HEK293 (cell line): ENCODE data around the gene LZTR1.

ENCODE experiments used
- ATF2 ChIP-seq: fragments of 450-650 bp; formaldehyde crosslinking; IDR thresholded peaks from 2 replicates; pipeline ENCODE4 v1.5.1; 2016; ENCODE audit warnings: missing biosample characterization, missing genetic modification characterization, low read depth
- CTCF ChIP-seq: fragments of 450-650 bp; formaldehyde crosslinking; IDR thresholded peaks from 2 replicates; pipeline ENCODE4 v1.5.1; 2016; ENCODE audit warnings: missing biosample characterization, missing genetic modification characterization
- PATZ1 ChIP-seq: fragments of 450-650 bp; formaldehyde crosslinking; IDR thresholded peaks from 2 replicates; pipeline ENCODE4 v1.5.1; 2016; ENCODE audit warnings: missing biosample characterization, missing genetic modification characterization
- PBX3 ChIP-seq: sonication (generic); formaldehyde crosslinking; IDR thresholded peaks from 2 replicates; pipeline ENCODE4 v1.8.1; 2022; ENCODE audit warnings: mild to moderate bottlenecking, moderate library complexity, missing genetic modification reagents
- ZBTB26 ChIP-seq: fragments of 450-650 bp; formaldehyde crosslinking; optimal IDR thresholded peaks from 2 replicates; pipeline ENCODE3; 2016; ENCODE audit warnings: missing biosample characterization, mild to moderate bottlenecking, missing genetic modification characterization
- ZFP41 ChIP-seq: fragments of 450-650 bp; formaldehyde crosslinking; IDR thresholded peaks from 2 replicates; pipeline ENCODE4 v1.5.1; 2016; ENCODE audit warnings: missing biosample characterization, missing genetic modification characterization, borderline replicate concordance
- ZNF133 ChIP-seq: fragments of 450-650 bp; formaldehyde crosslinking; IDR thresholded peaks from 2 replicates; pipeline ENCODE4 v1.5.1; 2016; ENCODE audit warnings: missing biosample characterization, missing genetic modification characterization
- ZNF26 ChIP-seq: fragments of 450-650 bp; formaldehyde crosslinking; IDR thresholded peaks from 2 replicates; pipeline ENCODE4 v1.5.1; 2016; ENCODE audit warnings: missing biosample characterization, missing genetic modification characterization
- ZNF274 ChIP-seq, 2 experiments: fragments of 200-500 bp in 1 of 2; fragments of 450-650 bp in 1 of 2; sonication (Bioruptor generic) in 1 of 2; formaldehyde crosslinking in 1 of 2; IDR thresholded peaks; 2 replicates each; pipeline versions ENCODE4 v1.5.1 to v1.6.1; 2014 to 2016; ENCODE audit warnings: borderline replicate concordance in 1 of 2, inconsistent platforms in 1 of 2, low read length in 1 of 2, missing biosample characterization in 1 of 2, missing genetic modification characterization in 1 of 2
- ZNF335 ChIP-seq: fragments of 450-650 bp; formaldehyde crosslinking; conservative IDR thresholded peaks from 2 replicates; pipeline ENCODE4 v1.5.1; 2016; ENCODE audit warnings: missing biosample characterization, missing genetic modification characterization
- ZNF580 ChIP-seq: fragments of 450-650 bp; formaldehyde crosslinking; IDR thresholded peaks from 2 replicates; pipeline ENCODE4 v1.5.1; 2016; ENCODE audit warnings: missing biosample characterization, missing genetic modification characterization
- ZNF654 ChIP-seq: fragments of 450-650 bp; formaldehyde crosslinking; IDR thresholded peaks from 2 replicates; pipeline ENCODE4 v1.5.1; 2016; ENCODE audit warnings: low read depth, missing biosample characterization, missing genetic modification characterization
- ZNF792 ChIP-seq: fragments of 450-650 bp; formaldehyde crosslinking; IDR thresholded peaks from 2 replicates; pipeline ENCODE4 v1.5.1; 2016; ENCODE audit warnings: missing biosample characterization, missing genetic modification characterization

GRCh38 chr22:21029486-21030025 is 47.5 kb downstream of the LZTR1 start:
- TF ChIP-seq ZNF792 (tag by site-specific recombination) (no peak), CTCF (tag by site-specific recombination) (no peak), ZNF26 (tag by site-specific recombination) (no peak), PBX3 (CRISPR knock-in tag) (no peak), ZBTB26 (tag by site-specific recombination) (no peak), ATF2 (tag by site-specific recombination) (no peak), ZNF580 (tag by site-specific recombination) (no peak), ZNF335 (tag by site-specific recombination) (no peak), ZNF133 (tag by site-specific recombination) (no peak), ZNF274 (IDR thresholded peaks at IDR 0.05; ENCODE audit: low read length) (no peak), ZNF274 (tag by site-specific recombination; IDR thresholded peaks at IDR 0.05; ENCODE audit: borderline replicate concordance) (no peak), PATZ1 (no peak), ZFP41 (tag by site-specific recombination) (no peak), ZNF654 (tag by site-specific recombination) (no peak)
